ENCODE measurements around the gene CD28.
"Not testable (repeated sequence)": the region's sequence is repeated elsewhere in the genome, so short reads cannot be mapped to it uniquely, and the experiment has no call there.

Gene CD28

DNA sequence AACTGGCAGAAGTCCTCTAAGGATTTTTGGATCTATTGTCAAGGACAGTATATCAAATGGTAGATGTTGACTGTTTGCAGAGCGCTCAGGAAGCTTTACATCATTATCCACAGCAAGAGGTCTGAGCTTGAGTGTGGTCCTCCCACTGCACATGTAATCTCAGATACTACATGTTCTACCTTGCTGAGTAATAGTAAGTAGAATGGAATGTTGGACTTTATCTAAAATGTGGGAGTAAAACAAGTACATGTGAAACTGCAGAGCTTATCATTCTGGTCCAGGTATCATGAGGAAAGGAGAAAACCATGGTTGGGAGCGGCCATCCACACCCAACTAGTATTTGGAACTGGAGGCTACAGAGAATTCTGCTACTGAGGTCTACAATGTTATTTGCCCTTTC, 19.3 kb upstream of the CD28 start:
- no peak for DNase-seq

DNA sequence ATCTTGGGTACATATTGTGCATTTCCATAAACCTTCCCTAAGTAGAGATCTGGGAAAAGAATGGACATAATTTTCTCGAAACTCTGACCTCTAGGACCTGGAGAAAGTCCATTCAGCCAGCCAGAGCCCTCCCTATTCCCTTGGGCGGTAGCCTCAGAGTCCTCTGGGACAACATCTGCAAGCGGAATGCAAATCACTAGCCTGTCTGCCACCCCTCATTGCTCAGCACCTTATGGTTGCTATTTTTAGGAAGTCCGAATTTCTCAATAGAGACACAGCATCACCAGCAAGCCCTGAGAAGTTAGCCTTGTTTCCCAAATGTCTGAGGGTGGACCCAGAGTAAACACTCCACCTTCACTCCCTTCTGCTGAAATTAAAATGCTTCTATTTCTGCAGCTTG, 17.6 kb upstream of the CD28 start:
- DNase-seq = no peak

DNA sequence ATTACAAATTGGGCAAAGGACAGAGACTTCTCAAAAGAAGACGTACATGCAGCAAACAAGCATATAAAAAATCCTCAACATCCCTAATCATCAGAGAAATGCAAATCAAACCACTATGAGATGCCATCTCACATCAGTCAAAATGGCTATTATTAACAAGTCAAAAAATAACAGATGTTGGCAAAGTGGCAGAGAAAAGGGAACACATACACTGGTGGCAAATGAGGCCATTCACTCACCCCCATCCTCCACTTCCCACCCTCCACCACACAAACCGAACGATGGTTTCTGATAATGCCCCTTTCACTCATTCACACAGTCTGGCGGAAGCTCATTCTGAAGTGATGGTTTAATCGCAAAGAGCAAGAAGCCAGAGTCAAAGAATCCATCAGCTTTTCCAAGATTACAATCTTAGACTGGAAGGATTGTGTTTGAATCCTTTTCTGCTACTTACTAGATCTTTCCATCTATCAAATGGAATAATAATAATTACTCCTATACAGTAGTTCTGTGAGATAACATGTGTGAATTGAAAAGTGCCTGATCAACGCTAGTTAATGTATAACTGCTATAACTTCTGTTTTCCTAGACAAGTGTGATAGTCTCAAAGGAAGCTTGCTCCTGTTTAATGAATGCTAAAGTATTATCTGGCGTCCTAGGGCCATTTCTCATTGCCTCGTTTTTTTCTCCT, 16.9 kb upstream of the CD28 start:
- DNase-seq = no peak

DNA sequence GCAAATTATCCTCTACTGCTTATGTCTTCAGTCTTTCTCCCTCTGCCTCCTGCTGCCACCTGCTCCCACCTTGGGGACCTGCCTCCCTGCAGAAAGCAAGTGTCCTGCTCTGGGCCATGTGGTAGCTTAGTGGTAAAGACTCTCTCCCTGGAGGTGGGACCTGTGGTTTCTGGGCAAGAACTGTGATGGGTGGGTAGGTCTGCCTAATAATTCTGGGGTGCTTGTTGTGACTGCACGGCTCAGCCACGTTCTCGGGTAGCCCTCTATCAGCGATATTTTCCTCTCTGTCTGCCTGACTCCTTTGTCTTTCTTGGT, 16.4 kb upstream of the CD28 start:
- no peak for DNase-seq

DNA sequence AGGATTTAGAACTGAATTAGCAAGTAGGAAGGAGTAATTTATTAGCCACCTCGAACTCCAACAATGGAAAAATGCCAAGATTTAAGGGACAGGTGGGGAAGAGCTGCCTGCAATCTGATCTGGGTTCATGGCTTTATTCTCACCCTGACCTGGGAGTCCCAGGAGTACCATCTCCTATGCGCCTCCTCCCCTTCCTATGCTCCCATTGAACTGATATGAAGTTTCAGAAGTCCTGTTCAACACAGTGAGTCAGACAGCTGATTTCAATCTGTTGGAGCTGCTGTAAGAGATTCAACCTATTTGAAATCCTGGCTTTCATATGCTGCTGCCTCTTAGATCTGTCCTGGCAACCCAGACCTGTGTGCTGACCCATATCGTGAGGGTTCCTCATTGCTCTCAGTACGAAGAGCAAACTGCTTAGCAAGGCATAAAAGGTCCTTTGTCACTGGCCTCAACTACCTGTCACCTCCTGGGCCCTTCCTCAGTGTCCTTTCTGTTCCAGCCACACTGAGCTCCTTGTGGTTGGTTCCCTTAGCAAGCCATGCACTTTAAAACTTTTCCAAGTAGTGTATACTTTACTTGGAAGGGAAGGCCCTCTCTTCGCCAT, 15.9 kb upstream of the CD28 start:
- no peak for DNase-seq

DNA sequence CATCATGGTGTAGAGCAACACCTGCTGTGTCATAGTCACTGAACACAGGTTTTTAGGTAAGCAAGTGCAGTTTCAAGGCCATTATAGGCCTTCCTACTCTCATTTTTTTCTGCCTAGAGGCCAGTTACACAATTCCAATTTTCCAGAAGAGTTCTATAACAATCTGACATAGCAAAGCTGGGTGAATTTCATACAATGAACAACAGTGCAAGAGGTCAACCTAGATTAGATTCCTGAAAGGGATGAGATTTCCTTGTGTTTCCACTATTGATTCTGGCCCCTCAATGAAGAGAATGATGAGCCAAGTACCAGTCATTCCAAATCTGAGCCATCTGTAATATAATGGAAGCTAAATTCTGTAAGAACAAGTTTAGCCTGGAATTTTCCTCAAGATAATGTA, 15.3 kb upstream of the CD28 start:
- no peak for DNase-seq

DNA sequence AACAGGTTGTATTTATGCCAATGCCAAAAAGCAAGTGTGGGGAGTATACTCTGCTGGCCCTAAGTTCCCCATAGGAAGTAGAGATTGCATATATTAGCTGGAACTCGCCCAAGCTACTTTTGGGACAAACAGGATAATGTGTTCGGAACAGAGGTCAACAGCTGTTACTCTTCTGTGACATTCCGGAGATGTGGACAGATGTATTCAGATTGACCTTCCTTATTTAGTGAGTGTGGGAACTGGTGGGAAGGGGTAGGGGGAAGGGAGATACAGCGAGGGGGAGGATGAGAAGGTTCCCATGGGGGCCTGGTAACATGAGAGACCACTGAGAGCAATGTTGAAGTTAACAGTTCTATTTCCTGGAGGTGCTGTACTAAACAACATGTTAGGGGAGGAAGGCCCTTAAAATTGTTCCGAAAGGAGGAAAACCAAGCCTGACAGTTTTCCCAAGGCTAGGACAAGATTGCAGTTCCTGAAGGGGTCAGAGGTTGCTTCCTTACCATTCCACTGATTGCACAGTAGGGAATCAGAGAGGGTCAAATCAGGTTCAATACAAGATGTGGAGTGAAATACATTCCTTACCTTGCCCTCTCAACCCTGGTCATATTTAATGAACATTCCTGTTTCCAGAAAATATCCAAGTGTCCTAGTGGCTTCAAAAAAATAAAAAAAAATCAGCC, 14.3 kb upstream of the CD28 start:
- no peak for DNase-seq

DNA sequence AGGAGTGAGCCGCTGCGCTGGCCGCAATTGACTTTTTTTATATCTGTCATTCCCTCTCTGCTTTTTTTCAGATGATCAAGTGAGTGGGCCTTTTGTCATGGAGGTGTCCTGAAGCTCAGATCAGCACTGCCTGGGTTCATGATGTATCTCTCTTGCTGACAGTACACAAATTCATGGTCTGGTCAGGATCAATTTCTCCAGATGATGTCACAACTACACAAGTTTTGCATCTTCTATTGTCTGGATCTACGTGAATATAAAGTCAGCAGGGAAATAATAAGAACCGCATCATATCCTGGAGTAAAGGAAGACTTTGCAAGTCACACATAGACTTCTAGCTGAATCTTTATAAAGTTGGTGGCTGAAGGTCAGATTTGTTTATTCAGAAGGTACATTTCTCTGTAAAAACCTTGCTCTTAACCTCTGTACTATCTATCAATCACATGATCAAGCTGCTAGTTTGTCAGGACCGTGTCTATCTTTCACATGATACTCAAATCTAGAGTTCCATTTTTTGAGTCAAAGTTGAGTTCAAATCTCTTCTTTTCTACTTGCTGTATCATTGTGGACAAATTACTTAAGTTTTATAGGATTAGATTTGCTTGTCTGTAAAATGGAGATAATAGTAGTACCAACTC, 13.1 kb upstream of the CD28 start:
- no peak for DNase-seq

DNA sequence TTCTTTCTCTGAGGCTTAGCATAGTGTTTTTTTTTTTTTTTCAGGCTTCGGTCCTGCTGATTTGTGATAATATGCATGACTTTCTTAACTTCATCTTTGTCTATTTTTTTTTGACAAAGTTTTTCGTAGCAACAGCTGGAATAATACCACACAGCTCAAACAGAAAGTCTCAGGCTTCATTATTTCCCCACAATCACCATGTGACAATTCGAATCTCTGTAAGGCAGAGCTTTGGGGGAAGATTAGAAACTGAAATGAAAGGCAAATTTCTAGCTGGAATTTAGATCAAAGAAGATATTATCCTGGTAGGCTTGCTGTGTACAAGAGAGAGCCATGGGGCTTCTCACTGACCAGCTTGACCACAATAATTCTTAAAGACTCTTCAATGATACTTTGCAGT, 12.2 kb upstream of the CD28 start:
- no peak for DNase-seq

DNA sequence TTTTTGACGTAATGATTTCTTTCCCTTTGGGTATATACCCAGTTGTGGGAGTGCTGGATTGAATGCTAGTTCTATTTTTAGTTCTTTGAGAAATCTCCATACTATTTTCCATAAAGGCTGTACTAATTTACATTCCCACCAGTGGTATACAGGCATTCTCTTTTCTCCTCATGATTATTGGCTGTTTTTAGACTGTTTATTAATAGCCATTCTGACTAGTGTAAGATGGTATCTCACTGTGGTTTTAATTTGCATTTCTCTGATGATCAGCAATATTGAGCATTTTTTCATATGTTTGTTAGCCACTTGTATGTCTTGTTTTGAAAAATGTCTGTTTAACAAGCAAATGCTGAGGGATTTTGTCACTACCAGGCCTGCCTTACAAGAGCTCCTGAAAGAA, 9.2 kb upstream of the CD28 start:
- no peak for DNase-seq

DNA sequence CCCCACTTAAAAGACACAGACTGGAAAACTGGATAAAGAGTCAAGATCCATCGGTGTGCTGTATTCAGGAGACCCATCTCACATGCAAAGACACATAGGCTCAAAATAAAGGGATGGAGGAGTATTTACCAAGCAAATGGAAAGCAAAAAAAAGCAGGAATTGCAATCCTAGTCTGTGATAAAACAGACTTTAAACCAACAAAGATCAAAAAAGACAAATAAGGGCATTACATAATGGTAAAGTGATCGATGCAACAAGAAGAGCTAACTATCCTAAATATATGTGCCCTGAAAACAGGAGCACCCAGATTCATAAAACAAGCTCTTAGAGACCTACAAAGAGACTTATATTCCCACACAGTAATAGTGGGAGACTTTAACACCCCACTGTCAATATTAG, 8.7 kb upstream of the CD28 start:
- DNase-seq = not testable (repeated sequence)

DNA sequence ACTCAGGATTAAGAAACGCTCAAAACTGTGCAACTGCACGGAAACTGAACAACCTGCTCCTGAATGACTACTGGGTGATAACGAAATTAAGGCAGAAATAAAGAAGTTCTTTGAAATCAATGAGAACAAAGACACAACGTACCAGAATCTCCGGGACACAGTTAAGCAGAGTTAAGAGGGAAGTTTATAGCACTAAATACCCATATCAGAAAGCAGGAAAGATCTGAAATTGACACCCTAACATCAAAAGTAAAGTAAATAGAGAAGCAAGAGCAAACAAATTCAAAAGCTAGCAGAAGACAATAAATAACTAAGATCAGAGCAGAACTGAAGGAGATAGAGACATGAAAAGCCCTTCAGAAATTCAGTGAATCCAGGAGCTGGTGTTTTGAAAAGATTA, 8.0 kb upstream of the CD28 start:
- DNase-seq = not testable (repeated sequence)

DNA sequence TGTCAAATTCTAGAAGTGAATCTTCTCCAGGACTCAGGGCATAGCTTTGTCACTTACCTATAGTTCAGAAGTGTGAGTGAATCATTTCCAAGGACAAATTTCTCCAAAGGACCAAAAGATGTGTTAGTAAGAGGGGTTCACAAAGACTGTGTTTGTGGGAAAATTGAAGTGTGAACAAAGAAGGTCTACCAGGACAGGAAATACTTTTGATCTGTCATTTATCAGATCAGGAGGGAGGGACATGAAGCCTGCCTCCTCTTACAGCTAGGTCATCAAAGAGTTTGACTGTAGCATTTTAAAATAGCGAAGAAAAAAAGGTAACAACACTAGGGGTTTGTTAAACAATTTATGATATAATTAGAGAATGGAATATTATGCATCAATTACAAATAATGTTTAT, 2.0 kb upstream of the CD28 start:
- no peak for DNase-seq

DNA sequence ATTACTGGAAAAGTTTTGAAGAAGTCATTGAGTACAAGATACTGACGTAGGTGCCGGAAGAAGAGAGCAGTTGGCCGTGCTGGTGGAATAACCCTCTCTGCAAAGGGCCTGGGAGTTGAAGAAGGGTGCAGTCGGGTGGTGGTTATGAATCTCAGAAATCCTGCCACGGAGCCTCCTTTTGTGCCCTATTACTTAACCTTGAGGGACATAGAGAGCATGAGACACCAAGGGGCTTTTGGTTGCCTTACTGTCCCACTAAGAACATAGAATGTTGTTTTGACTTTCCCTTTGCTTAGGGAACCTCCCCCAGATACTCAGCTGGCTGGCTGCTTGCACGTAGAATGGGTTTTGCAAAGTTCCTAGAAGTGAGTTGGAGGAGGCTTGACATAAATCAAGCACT, 1.3 kb upstream of the CD28 start:
- no peak for DNase-seq

DNA sequence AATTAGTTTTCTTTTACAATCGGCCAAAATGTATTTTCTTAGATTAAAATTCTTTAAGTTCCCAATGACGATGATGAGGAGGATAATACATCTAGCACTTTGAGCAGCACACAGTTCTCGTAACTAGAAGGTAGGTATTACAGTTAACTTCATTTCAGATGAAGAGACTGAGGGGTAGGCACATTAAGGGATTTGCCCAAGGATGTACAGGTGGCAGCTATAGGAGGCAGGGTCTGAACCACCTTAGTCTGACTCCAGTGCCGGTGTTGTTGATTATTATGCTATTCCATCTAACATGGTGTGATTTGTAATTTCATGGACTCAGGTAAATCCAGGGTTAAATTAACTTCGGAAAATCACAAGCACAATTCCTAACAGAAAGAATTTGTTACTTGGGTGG, 1.1 kb downstream of the CD28 start:
- no peak for DNase-seq

DNA sequence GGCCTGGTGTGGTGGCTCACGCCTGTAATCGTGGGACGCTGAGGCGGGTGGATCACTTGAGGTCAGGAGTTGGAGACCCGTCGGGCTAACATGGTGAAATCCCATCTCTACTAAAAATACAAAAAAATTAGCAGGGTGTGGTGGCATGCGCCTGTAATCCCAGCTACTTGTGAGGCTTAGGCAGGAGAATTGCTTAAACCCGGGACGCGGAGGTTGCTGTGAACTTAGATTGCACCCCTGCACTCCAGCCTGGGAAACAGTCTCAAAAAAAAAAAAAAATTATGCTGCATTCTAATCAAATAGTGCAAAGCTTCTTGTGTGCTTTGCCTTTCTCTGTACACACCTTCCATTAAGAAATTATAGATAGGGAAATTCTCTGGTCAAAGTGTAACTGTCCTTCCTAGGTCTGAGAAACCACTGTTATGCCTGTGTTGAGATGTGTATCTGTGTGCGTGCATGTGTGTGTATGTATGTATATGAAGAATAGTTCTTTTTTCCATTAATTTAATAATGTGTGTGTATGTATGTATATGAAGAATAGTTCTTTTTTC, 2.5 kb downstream of the CD28 start:
- no peak for DNase-seq

DNA sequence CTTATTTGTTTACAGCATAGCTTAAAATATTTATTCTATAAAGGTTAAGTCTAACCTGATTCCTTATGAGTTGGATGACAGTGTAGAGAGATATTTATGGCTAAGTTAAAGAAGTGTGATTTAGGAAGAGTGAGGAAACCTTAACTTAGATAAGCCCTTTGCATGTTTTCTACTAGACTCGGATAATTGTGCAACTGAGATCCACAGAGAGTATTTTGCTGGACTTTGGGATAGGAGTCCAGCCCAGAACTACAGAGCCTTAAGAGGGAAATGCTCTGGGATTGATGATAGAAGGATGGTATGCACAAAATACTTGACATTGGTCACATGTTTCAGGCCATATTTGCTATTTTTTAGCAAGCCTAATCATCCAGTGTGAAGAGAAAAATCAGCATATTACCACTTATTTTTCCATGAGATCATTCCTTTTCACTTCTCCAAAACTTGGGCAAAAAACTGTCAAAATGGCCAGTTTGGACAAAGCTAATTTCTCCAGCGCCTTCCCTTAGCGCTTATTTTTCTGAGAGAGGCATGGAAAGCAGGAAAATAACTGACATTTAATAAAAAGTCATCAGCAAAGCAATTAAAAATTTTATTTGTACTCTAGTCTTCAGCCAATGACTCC, 3.1 kb downstream of the CD28 start:
- no peak for DNase-seq

DNA sequence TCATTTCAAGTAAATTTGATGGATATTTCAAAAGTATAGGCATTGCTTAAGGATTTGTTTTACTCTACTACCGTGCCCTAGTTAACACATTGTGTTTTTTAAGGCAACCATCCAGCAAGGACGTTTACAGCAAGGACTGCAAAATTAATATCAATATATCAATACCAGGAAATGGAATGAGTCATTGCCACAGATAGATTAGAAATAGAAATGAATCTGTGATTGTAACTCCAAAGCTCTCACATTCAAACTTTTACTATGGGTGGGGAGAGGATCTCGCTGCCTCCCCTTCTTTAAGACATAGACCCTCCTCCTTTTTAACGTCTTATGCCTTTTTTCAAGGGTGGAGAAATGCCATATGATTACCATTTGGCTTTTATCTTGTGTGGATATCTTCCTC, 3.8 kb downstream of the CD28 start:
- DNase-seq = no peak

DNA sequence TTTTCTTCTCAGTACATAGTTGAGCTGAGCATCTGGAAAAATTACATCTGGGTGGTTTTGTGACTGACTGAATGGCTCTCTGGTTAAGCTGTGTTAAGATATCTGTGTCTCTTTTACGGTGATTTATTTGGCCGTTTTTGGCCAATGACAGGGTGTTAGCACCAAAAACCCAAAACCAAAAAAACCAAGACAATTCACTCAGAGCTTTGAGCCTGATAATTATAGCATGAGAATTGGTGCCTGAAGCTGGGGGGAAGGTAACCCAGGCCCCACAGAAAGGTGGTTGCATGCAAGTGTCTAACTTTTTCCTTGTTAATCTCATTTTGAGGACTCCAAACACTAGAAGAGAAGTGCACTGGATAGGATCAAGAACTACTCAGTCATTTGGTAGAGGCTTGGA, 4.5 kb downstream of the CD28 start:
- no peak for DNase-seq

DNA sequence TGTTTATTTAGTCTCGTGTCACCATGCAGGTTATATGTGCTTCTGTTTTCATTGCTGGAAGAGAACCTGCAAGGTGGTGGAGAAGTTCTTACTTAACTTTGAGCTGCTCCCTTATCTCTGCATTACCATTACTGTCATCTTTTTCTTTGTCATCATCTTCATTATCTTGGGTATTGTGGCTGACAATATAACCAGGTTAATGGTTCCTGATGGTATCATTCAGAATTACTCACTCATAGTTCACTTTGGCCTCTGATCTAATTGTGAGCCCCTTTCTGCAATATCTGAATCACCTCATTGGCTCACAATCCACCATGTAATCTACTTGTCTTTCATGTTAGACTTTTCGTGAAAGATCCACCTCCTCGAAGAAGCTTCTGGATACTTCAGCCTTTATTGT, 5.0 kb downstream of the CD28 start:
- no peak for DNase-seq

DNA sequence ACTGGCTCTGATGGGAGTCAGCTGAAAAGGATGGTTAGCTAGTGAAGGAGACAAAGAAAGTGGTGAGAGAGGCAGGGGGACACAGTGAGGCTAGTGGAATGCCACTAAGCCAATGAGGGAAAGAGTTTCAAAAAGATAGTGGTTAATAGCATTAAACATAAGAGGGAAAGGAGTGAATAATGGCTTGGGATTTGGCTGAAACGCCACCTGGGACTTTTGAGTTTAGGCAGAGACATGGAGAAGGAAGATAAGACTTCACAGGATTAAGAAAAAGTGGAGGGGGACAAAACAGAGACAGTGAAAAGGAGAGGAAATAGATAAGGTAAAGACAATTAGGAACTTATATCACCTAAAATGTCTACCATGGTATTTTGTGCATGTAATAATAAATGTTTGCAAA, 6.9 kb downstream of the CD28 start:
- DNase-seq = no peak

DNA sequence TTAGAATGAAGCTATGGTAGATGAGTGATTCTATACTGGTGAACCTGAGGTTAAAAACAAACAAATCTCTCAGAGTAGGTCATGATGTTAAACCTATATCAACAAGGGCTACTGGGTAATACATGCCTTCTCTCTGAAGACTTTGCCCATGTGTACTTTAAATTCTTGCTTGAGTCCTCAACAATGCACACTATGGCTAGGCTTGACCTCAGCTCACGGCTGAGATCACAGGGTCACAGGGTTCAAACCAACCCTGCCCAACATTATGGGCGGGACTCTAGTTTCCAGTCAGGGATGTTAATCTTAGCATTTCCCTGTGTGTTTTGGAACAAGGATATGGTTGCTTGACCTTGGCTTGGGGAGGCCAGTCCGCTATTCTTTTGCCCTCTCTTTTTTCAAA, 7.7 kb downstream of the CD28 start:
- DNase-seq = no peak

DNA sequence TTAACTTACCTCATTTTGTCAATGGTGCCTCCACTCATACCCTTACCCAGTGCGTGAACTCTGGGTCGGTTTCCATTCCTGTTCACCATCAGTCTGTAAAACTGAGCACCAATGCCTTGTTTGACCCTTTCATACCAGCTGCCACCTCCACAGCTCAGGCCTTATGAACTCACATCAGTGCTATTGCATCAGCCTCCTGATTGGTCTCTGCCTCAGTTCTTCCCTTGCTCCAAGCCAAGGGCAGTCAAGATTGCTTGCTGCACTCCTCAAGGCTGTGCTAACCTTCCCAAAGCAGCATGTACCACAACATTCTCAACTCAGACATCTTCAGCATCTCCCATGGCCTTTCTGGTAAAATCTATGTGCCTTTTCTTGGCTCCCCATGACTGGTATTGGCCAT, 9.3 kb downstream of the CD28 start:
- no peak for DNase-seq
